ENCODE data around the gene DPM1.

Gene DPM1

DNA sequence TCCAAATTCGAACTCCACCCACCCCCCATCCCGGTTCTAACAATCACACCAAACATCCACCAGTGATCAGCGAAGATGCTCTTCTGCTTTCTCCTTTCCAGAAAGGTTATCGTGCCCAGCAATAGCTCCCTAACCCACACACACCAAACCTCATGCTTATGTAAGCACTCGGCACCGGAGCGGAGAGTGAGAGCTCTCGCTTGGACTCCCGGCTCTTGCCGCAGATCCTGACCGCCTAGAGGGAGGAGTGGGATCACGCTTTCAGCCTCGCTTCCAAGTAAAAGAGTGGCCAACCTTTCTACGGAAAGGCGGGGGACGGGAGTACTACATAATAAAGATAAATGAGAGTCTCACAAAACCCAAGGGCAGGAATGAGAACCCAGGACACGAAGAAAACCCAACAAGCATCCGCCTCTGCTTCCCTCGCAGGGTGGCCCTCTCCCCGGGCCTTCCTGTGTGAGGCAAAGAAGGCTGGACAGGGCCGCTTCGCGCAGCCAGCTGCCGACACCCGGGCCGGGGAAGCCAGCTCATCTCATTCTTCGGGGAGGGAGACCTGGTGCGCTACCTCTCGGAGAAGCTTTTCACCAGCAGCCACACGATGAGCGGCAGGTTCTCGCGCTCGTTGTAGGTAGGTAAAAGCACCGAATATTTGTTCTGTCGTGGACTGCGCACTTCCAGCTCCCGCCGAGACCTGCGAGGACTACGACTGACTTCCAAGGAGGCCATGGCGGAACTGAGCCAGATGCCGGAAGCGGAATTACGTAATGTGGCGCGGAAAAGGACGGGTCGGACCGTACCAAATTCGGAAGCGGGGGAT is at the start of gene DPM1:
TSS of gene DPM1 (minus strand) at position 735 of the 817 bp plus-strand sequence. CDS start at position 726, 9 bp downstream.
- peak; percentile 70 to 90 for DNase-seq

DNA sequence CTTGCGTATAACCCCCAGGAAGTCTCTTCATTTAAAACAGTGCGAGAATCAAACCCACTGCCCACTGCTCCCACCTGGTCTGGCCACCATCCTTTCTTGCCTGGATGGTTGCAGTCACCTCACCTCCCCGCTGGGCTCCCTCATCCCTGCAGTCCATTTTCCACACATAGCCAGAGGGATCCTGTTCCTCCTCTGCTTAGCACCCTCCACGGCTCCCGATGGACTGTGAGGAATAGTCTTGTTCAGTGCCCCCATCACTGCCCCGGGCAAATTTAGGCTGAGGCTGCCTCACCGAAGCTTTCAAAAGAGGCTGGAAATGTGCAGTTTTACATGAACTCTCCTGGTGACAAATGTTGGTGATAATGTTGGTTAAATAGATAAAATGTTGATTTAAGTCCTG is 46.9 kb upstream of the DPM1 start:
- DNase-seq: no peak

- DNase-seq: no peak
Observed at GRCh38 chr20:51004781-51005180, 46.4 kb upstream of the DPM1 start.

GRCh38 chr20:51004305-51004727 is 46.0 kb upstream of the DPM1 start:
- DNase-seq: no peak

DNA sequence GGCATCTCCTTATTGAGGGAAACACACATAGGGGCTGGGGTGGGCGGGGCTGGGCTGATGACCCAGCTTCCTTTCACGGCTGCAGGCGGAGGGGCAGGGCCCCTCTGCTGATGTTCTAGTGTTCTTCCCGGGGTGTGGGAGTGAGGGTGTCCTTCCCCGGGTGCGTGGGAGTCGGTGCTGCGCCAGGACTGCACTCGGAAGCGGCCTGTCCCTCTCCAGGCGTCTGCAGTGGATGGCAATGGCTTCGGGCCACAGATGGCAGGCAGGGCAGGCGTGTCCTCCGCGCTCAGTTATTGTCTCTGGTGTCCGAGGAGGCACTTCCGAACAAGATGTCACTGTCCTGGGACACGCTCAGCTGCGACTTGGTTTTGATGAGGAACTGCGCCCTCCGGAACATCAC is 45.4 kb upstream of the DPM1 start:
- no peak for DNase-seq

DNA sequence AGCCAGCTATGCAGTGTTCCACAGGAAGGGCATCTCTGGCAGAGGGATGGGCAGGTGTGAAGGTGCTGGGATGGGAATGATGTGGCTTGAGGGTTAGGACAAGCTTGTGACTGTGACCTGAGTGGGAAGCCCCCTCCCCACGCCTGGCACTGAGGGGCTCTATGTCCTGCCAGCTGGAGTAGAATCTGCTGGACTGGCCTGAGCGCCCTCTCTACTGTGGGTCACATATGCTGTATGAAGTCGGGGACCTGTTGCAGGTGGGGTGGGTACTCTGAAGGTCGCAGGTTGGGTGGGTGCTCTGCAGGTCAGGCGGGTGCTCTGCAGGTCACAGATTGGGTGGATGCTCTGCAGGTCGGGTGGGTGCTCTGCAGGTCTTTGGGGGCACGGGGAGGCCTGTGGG is 44.3 kb upstream of the DPM1 start:
- DNase-seq: no peak

DNA sequence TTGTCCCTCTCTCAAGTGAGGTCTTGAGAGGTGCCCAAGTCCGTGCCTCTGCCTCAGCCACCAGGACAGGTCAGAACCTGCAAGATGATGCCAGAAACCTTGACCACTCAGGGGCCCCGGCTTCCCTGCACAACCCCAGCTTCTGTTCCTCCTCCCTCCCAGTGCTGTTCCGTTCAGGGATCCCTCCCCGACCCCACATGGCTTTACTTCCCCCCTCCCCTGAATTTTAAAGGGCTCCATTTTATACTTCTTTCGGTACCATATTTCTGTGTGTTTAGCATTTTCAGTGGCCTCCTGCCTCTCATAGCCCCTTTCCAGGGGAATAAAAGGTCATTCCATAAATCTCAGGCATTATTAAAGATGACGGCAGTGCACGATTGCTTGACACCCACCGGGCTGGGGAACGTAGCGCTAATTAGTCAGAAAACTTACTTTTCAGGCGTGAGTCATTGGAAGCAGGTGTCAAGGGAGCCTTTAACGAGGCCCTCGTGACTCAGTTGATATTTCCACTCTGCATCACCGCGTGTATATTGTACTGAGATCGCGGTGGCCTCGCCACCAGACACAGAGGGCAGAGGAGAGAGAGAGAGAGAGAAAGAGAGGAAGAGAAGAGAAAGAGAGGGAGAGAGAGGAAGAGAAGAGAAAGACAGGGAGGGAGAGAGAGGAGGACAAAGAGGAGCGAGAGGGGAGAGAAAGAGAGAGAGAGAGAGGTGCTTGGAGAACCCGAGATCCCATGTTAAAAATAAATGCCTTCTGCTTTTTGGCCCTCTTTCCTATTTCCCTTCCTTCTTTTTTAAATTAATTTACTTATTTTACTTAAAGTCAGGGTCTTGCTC is 43.3 kb upstream of the DPM1 start:
- DNase-seq: no peak

DNA sequence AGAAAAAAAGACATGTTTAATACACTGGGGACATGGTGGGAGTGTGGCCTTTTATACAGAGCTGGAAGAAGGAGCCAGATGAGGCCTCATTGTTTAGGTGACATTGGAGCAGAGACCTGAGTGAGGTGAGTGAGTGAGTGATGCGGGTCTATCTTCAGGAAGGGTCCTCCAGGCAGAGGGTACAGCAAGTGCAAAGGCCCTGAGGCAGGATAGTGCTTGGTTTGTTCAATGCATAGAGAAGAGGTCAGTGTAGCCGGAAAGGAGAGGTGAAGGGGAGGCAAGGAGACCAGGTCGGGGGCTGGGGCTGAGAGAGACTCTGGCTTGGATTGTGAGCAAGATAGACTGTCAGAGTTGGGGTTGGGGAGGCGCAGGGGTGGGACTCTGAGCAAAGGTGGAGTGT is 41.0 kb upstream of the DPM1 start:
- no peak for DNase-seq

DNA sequence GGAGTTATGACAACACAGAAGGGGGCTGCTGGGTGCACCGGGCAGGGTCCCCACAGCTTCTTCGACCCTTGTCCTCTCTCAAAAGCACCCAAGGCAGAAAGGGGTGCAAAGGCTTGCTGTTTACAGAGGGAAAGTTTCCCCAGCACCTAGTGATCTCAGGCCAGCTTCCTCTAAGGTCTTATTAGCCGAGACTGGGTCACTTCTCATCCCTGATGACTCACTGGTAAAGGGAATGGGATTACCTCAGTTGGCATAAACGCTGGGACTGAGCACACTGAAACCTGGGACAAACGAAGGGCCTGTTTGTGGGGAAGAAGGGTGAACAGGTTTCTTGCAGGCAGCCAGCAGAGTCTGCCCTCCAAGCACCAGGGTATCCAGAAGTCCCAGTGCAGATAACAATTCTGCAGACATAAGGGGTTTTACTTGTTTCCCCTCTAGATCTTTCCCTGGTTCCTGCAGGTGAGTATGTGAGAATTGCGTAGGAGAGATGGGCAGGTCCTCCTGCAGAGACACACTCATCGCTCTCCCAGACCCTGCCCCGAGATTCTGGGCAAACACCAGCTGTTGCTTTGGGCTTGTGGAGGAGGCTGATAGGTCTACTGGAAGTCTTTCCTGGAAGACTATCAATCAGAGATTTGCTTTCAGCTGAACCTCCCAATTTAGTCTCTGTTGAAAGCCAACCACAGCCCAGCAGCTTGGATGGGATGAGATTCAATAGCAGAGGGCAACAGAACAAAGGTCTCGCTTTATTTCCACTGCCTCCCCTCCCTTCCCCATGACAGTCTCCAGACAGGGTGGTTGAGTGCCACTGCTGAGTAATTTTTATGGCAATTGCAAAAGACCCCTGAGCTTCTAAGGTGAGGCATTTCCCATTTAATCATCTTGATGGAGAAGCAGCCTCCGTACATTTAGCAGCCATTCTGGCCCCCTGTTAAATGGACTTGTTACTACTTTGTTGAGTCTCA is 38.9 kb upstream of the DPM1 start:
- peak in 1 of 2 experiments; percentile 20 for DNase-seq

DNA sequence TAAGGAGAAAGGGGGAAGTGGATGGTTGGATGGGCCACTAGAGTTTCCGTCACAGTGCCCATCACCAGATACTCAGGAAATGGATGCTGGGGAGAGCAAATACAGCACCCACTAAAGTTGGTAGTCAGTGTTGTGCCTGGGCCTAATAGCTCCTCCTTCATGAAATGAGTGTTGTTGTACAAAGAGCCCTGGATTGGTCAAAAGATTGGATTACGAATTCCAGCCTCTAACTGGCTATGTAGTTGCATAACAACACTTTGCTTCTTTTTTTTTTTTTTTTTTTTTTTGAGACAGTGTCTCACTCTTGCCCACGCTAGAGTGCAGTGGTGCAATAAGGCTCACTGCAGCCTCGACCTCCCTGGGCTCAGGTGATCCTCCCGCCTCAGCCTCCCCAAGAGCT is 37.2 kb upstream of the DPM1 start:
- DNase-seq: no peak

GRCh38 chr20:50993876-50994275 is 35.5 kb upstream of the DPM1 start:
- DNase-seq: no peak

DNA sequence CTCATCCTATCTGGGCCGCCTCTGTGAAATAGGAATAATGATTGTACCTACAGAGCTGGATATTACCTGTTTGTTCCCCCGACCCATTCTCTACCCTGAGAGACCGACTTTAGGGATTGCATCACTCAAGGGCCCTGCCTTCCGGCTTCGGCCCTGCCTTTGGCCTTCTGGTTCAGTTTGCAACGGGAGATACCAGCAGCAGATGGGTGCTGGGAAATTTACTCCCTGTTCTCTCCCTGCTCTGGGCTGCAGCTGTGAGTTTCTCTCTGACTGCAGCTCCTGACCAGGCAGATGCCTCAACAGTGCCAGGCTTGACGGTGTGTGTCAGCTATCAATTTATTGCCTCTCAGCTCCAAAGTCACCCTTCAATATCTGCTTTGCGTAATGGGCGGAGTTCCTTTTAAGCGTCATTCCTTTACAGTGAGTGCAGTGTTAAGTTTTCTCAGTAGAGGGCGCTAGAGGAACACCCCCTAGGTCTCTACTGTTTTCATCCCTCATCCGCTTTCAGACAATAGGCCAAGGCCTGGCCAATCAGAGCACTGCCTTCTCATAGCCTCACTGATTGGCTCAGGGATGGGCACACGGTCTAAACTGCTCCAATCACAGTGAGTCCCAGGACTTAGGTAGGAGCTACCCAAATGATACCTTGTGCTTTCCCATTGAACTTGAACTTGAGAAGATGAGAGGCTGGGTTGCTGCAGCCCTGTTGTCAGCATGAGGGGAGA is 34.6 kb upstream of the DPM1 start:
- DNase-seq: peak; percentile 86 to 93

DNA sequence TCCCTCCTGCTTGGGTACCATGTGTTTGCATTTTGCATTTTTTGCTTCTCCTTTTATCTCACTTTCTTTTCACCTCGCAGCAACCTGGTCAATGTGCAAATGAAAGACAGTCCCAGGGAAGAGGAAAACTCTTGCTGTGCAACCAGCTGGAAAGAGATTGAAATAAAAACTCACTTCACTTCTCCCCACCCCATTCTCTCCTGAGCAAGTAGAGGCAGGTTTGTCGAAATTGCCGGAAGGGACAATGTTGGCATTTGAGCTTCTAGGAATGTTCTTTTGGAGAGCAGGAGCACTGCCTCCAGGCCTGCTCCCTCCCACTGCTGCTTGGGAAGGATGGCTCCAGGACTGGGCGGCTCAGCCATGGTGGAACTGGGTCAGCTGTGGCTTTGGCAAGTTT is 34.0 kb upstream of the DPM1 start:
- DNase-seq: no peak

- no peak for DNase-seq
Observed at GRCh38 chr20:50991076-50991475, 32.7 kb upstream of the DPM1 start.

DNA sequence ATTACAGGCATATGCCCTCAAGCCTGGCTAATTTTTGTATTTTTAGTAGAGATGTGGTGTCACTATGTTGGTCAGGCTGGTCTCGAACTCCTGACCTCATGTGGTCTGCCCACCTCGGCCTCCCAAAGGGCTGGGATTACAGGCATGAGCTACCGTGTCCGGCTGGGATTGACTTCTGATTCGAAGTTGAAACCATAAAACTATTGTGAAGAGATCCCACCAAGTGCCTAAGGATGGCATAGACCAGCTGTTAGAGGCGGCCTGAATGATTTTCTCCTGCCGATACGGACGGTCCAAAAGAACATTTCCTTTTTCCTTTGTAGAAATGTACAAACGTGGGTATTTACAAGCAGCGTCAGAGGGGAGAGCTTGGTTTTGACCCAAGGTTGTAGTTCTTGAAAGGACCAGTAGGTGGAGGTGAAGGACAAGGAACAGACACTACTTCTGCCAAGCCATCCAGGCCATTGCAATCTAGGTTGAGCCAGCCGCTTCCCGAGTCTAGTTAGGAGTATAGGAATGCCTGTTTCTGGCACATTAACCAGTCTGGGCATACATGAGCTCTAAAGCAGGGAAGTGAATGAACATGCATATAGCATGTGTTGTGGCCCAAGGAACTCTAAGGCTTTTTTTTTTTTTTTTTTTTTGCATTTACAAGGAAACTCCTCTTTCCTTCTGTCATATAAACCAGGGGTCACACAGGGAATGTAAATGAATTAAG is 29.3 kb upstream of the DPM1 start:
- peak; percentile 69 to 89 for DNase-seq

DNA sequence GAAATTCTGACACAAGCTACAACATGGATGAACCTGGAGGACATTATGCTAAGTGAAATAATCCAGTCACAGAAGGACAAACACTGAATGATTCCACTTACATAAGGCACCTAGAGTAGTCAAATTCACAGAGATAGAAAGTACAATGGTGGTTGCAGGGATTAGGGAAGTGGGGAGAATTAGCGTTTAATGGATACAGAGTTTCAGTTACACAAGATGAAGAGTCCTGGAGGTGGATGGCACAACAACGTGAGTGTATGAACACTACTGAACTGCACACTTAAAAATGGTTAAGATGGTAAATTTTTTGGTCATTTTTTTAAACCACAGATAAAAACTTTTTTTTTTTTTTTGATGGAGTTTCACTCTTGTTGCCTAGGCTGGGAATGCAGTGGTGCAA is 25.0 kb upstream of the DPM1 start:
- DNase-seq: no peak

DNA sequence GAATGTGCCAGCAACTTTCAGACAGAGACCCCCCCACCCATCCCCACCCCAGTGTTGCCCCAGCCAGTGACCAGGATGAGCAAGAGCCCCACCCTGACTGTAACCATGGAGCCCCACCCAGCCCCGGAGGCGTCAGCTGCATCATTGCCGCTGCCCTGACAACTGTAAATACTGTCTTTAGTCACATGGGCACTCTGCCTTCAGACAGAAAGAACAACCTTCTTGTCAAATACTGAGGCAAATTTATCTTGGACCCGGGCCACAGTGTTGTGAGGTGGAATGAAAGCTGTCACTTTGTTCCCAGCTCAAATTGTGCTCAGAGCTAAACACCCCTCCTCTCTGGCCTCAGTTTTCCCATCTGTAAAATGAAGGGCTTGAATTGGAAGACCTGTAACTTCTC is 24.0 kb upstream of the DPM1 start:
- no peak for DNase-seq

DNA sequence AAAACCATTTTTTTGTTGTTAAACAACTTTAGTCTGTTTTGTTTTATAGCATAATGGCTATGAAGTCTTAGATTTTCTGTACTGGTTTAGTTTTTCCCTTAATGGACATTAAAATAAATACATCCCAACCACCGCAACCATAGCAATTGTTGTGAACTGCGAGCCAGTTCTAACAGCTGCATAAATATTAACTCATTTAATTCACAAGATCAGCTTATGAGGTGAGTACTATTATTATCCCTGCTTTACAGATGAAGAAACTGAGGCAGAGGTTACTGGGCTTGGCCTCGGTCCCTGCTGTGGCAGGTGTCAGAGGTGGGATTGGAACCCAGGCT is 23.3 kb upstream of the DPM1 start:
- DNase-seq: no peak

- peak; percentile 13 to 61 for DNase-seq
Observed at GRCh38 chr20:50980851-50981713, 22.8 kb upstream of the DPM1 start.

DNA sequence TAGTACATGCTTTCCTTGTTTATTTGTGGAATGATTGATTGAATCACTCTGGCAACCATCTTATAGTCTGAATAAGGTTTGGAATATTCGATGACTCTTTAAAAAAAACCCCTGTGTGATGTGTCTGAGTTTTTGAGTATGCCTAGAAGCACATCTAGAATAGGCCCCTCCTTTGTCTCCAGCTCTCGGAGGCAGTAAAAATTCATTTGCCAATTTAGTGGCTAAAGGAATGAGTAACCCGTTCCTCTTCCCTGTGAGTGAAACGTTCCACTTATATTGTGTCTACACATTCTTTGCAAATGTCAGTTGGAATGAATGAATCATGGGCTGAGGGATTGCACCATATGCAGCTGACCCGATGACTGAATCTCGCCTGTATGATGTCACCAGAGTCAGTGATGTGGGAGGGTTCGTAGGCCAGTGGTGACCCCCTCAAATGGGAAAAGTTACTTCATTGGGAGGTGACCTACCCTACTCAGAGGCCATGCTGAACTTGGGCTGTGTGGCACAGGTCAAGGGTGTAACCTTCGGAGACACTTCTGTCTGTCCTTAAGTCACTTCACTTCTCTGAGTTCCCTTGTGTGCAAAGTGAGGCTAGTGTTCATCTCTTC is 21.8 kb upstream of the DPM1 start:
- DNase-seq: no peak

All from NCI-H524 (cell line).